H1 (cell line): ENCODE data around the gene FBXW8. TPM values are rescaled to one million over a fixed set of nuclear protein-coding genes. Genes with fewer than 3 reads are reported as not detected.

Source experiments
- CTCF ChIA-PET: fragments of 300-600 bp; sonication (Branson Sonifier 250); formaldehyde crosslinking; loops from one replicate; lab custom pipeline; 2021; ENCODE audit not compliant: partially characterized antibody; lab: Charles Lee
- POLR2A ChIA-PET: fragments of 300-600 bp; sonication (Branson Sonifier 250); formaldehyde crosslinking; loops from one replicate; lab custom pipeline; 2021; ENCODE audit warnings: inconsistent platforms; ENCODE audit not compliant: partially characterized antibody; lab: Charles Lee
- DNase-seq, 2 experiments: peaks; one replicate each; pipeline versions ENCODE4 v3.0.0 to v3.0.0-alpha.2; 2010 to 2022; ENCODE audit warnings: low spot score in 2 of 2, low read depth in 1 of 2, mixed read lengths in 1 of 2
- FAIRE-seq: peaks from 2 replicates; lab custom pipeline; 2011; peaks lifted over from hg19 to GRCh38; lab: Jason Lieb, UNC
- H2AFZ ChIP-seq: 2 replicates; pipeline ENCODE4 v1.8.1; 2012; ENCODE audit warnings: low read length, inconsistent platforms
- H2AK5ac ChIP-seq: 2 replicates; pipeline ENCODE4 v1.6.1; 2013; ENCODE audit warnings: low read depth, low read length
- H2BK120ac ChIP-seq: replicated peaks from 2 replicates; pipeline ENCODE3; 2013; ENCODE audit warnings: low read depth, low read length, inconsistent platforms
- H2BK12ac ChIP-seq: 2 replicates; pipeline ENCODE4 v1.6.1; 2013; ENCODE audit warnings: low read depth, low read length
- H2BK15ac ChIP-seq: 2 replicates; pipeline ENCODE4 v1.6.1; 2013; ENCODE audit warnings: low read length
- H2BK20ac ChIP-seq: 2 replicates; pipeline ENCODE4 v1.6.1; 2013; ENCODE audit warnings: low read length
- H2BK5ac ChIP-seq: 2 replicates; pipeline ENCODE4 v1.6.1; 2013; ENCODE audit warnings: low read depth, low read length
- H3K14ac ChIP-seq: 2 replicates; pipeline ENCODE4 v1.6.1; 2013; ENCODE audit warnings: inconsistent platforms; ENCODE audit not compliant: insufficient read length
- H3K18ac ChIP-seq: 2 replicates; pipeline ENCODE4 v1.6.1; 2013; ENCODE audit warnings: low read length; ENCODE audit errors: extremely low read depth
- H3K23ac ChIP-seq: 2 replicates; pipeline ENCODE4 v1.6.1; 2013; ENCODE audit warnings: inconsistent platforms; ENCODE audit not compliant: insufficient read length
- H3K23me2 ChIP-seq: 2 replicates; pipeline ENCODE4 v1.6.1; 2013; ENCODE audit warnings: low read depth, low read length
- H3K27ac ChIP-seq: 2 replicates; pipeline ENCODE4 v1.6.1; 2011; ENCODE audit warnings: low read depth, low read length, inconsistent platforms
- H3K27me3 ChIP-seq, 4 experiments: replicated peaks in 1 of 4; 1 replicate in 1 of 4; 2 replicates in 3 of 4; pipeline versions ENCODE4 v1.6.1 to v1.8.1; 2011 to 2013; ENCODE audit warnings: low read length in 3 of 4, mild to moderate bottlenecking in 3 of 4, inconsistent platforms in 2 of 4, mixed read lengths in 2 of 4, moderate library complexity in 1 of 4; ENCODE audit not compliant: control insufficient read depth in 3 of 4, insufficient read depth in 3 of 4; ENCODE audit errors: extremely low read depth in 1 of 4
- H3K36me3 ChIP-seq, 4 experiments: 2 replicates each; pipeline versions ENCODE4 v1.6.1 to v1.8.1; 2011 to 2013; ENCODE audit warnings: mild to moderate bottlenecking in 4 of 4, low read length in 3 of 4, moderate library complexity in 2 of 4, control low read depth in 1 of 4, inconsistent platforms in 1 of 4; ENCODE audit not compliant: insufficient read depth in 4 of 4, control insufficient read depth in 2 of 4
- H3K4ac ChIP-seq: replicated peaks from 2 replicates; pipeline ENCODE3; 2013; ENCODE audit warnings: low read length, low read depth, mixed read lengths, inconsistent platforms; ENCODE audit not compliant: insufficient read length
- H3K4me1 ChIP-seq, 4 experiments: replicated peaks in 1 of 4; 1 replicate in 1 of 4; 2 replicates in 3 of 4; pipeline versions ENCODE4 v1.6.1 to v1.8.1; 2011 to 2013; ENCODE audit warnings: low read length in 3 of 4, inconsistent platforms in 2 of 4, mixed read lengths in 1 of 4; ENCODE audit not compliant: insufficient read depth in 4 of 4, control insufficient read depth in 3 of 4
- H3K4me2 ChIP-seq, 2 experiments: 2 replicates each; pipeline versions ENCODE4 v1.6.1 to v1.8.1; 2011 to 2013; ENCODE audit warnings: low read depth in 2 of 2, low read length in 2 of 2, control low read depth in 1 of 2, inconsistent platforms in 1 of 2, mild to moderate bottlenecking in 1 of 2; ENCODE audit not compliant: insufficient read depth in 1 of 2
- H3K4me3 ChIP-seq, 4 experiments: fragments of 200-600, 300-600 bp in 1 of 4; sonication (generic), shearing (Covaris generic), sonication (Bioruptor Twin) in 1 of 4; 2 replicates each; pipeline versions ENCODE4 v1.5.1 to v1.8.1; 2011 to 2016; ENCODE audit warnings: low read length in 4 of 4, low read depth in 3 of 4, control low read depth in 2 of 4, inconsistent platforms in 2 of 4, mild to moderate bottlenecking in 2 of 4, mixed read lengths in 1 of 4, moderate library complexity in 1 of 4; ENCODE audit not compliant: insufficient read depth in 2 of 4; ENCODE audit errors: extremely low read depth in 1 of 4
- H3K56ac ChIP-seq: replicated peaks from 2 replicates; pipeline ENCODE3; 2013; ENCODE audit warnings: low read depth, mild to moderate bottlenecking, mixed read lengths, low read length, inconsistent platforms; ENCODE audit not compliant: insufficient read length
- H3K79me1 ChIP-seq: 2 replicates; pipeline ENCODE4 v1.6.1; 2013; ENCODE audit warnings: low read depth, low read length, control low read depth
- H3K79me2 ChIP-seq, 2 experiments: 2 replicates each; pipeline versions ENCODE4 v1.6.1 to v1.8.1; 2012 to 2013; ENCODE audit warnings: low read length in 2 of 2, mild to moderate bottlenecking in 2 of 2, inconsistent platforms in 1 of 2; ENCODE audit not compliant: insufficient read depth in 2 of 2, control insufficient read depth in 1 of 2
- H3K9ac ChIP-seq, 4 experiments: replicated peaks in 1 of 4; 1 replicate in 1 of 4; 2 replicates in 3 of 4; pipeline versions ENCODE4 v1.6.1 to v1.8.1; 2011 to 2013; ENCODE audit warnings: low read depth in 3 of 4, low read length in 3 of 4, control low read depth in 2 of 4, mild to moderate bottlenecking in 2 of 4, moderate library complexity in 2 of 4, inconsistent platforms in 1 of 4; ENCODE audit errors: extremely low read depth in 1 of 4
- H3K9me3 ChIP-seq, 2 experiments: 2 replicates each; pipeline versions ENCODE4 v1.6.1 to v1.8.1; 2012 to 2013; ENCODE audit warnings: mild to moderate bottlenecking in 2 of 2, moderate library complexity in 2 of 2, control low read depth in 1 of 2, inconsistent platforms in 1 of 2, low read depth in 1 of 2, low read length in 1 of 2, mixed read lengths in 1 of 2; ENCODE audit not compliant: insufficient read depth in 2 of 2
- H4K20me1 ChIP-seq, 2 experiments: replicated peaks in 1 of 2; 2 replicates each; pipeline versions ENCODE3 to v1.8.1; 2011 to 2013; ENCODE audit warnings: inconsistent platforms in 2 of 2, low read length in 2 of 2, mild to moderate bottlenecking in 1 of 2; ENCODE audit not compliant: insufficient read depth in 2 of 2, control insufficient read depth in 1 of 2
- H4K5ac ChIP-seq: 2 replicates; pipeline ENCODE4 v1.6.1; 2013; ENCODE audit warnings: low read length, low read depth, mixed read lengths, inconsistent platforms; ENCODE audit not compliant: insufficient read length
- H4K8ac ChIP-seq: 2 replicates; pipeline ENCODE4 v1.8.0; 2013; ENCODE audit warnings: mild to moderate bottlenecking, moderate library complexity, low read length, inconsistent platforms; ENCODE audit not compliant: insufficient read depth; ENCODE audit errors: extremely low read depth
- H4K91ac ChIP-seq: replicated peaks from 2 replicates; pipeline ENCODE3; 2013; ENCODE audit warnings: low read length, mixed read lengths, inconsistent platforms; ENCODE audit not compliant: insufficient read length
- BACH1 ChIP-seq: IDR thresholded peaks from 2 replicates; pipeline ENCODE4 v1.6.1; 2012; ENCODE audit warnings: low read length, improper control_type of control experiment
- BRCA1 ChIP-seq: IDR thresholded peaks from 2 replicates; pipeline ENCODE4 v1.6.1; 2012; ENCODE audit warnings: low read depth, low read length, improper control_type of control experiment
- CHD1 ChIP-seq: IDR thresholded peaks from 2 replicates; pipeline ENCODE4 v1.6.1; 2012; ENCODE audit warnings: low read depth, low read length, improper control_type of control experiment
- CHD2 ChIP-seq: IDR thresholded peaks from 2 replicates; pipeline ENCODE4 v1.6.1; 2012; ENCODE audit warnings: low read length, improper control_type of control experiment
- EZH2 ChIP-seq: fragments of 200-600 bp; sonication (generic); IDR thresholded peaks from 2 replicates; pipeline ENCODE4 v1.7.1; 2012; ENCODE audit warnings: low read depth, mild to moderate bottlenecking, moderate library complexity, low read length, inconsistent platforms; ENCODE audit not compliant: severe bottlenecking
- HDAC6 ChIP-seq: IDR thresholded peaks from one replicate; pipeline ENCODE4 v1.7.1; 2012; ENCODE audit warnings: low read depth, mild to moderate bottlenecking, inconsistent platforms, low read length, moderate library complexity
- NRF1 ChIP-seq: IDR thresholded peaks from 2 replicates; pipeline ENCODE4 v1.6.1; 2011; ENCODE audit warnings: mild to moderate bottlenecking, low read depth, low read length, improper control_type of control experiment
- POLR2AphosphoS5 ChIP-seq: IDR thresholded peaks from 2 replicates; pipeline ENCODE4 v1.6.1; 2011; ENCODE audit warnings: low read depth, low read length
- RBBP5 ChIP-seq: IDR thresholded peaks from 2 replicates; pipeline ENCODE4 v1.7.1; 2012; ENCODE audit warnings: low read depth, mild to moderate bottlenecking, inconsistent platforms, low read length, moderate library complexity, borderline replicate concordance
- RFX5 ChIP-seq: IDR thresholded peaks from 2 replicates; pipeline ENCODE4 v1.6.1; 2011; ENCODE audit warnings: low read depth, low read length, improper control_type of control experiment, borderline replicate concordance
- TAF1 ChIP-seq: IDR thresholded peaks from 2 replicates; pipeline ENCODE4 v1.6.1; 2011; ENCODE audit warnings: mild to moderate bottlenecking, low read depth, low read length
- WGBS, 2 experiments: shearing (Covaris generic) in 1 of 2; methylation state at CpG; one replicate each; pipeline versions ENCODE4 v1.1.6 to v1.1.7; 2013 to 2015; ENCODE audit warnings: low lambda C conversion rate in 2 of 2, mixed read lengths in 2 of 2, inconsistent platforms in 1 of 2, low coverage in 1 of 2, missing lambda C conversion rate in 1 of 2; ENCODE audit not compliant: insufficient replicate concordance in 2 of 2, insufficient coverage in 1 of 2, insufficient read length in 1 of 2; ENCODE audit errors: extremely low coverage in 1 of 2, missing lambda C conversion rate in 1 of 2; 5-methylcytosine and 5-hydroxymethylcytosine counted together
- polyA plus RNA-seq, 7 experiments: library from polyadenylated mRNA; depleted of rRNA in 3 of 7; stranded (reverse) in 5 of 7; unstranded in 2 of 7; fragments of >200 nt in 5 of 7; fragments of 200-250 nt in 2 of 7; gene quantifications; 1 replicate in 5 of 7; 2 replicates in 1 of 7; 4 replicates in 1 of 7; pipeline versions ENCODE4 v1.2.1 to v1.2.3, GENCODE V29; 2011 to 2013; ENCODE audit warnings: missing spikeins in 2 of 7, mixed read lengths in 2 of 7
- total RNA-seq: library from RNA; stranded (reverse); fragmentation: NEBNext Ultra II Directional; extraction: Animal tissue kit (Norgen Biotek cat#: 25700); gene quantifications from 2 replicates; pipeline ENCODE4 v1.2.1, GENCODE V29; 2021
- TF ChIP-seq, protein P1 (sequence below): IDR thresholded peaks from 2 replicates; pipeline ENCODE4 v1.6.1; 2012; ENCODE audit warnings: inconsistent platforms

FBXW8 gene
- total and polyA plus RNA-seq, 2 of the 8 experiments (the other 6 are each of a cell fraction or from before 2014, with no cell fraction given), result 15.8 to 16.0 TPM

DNA sequence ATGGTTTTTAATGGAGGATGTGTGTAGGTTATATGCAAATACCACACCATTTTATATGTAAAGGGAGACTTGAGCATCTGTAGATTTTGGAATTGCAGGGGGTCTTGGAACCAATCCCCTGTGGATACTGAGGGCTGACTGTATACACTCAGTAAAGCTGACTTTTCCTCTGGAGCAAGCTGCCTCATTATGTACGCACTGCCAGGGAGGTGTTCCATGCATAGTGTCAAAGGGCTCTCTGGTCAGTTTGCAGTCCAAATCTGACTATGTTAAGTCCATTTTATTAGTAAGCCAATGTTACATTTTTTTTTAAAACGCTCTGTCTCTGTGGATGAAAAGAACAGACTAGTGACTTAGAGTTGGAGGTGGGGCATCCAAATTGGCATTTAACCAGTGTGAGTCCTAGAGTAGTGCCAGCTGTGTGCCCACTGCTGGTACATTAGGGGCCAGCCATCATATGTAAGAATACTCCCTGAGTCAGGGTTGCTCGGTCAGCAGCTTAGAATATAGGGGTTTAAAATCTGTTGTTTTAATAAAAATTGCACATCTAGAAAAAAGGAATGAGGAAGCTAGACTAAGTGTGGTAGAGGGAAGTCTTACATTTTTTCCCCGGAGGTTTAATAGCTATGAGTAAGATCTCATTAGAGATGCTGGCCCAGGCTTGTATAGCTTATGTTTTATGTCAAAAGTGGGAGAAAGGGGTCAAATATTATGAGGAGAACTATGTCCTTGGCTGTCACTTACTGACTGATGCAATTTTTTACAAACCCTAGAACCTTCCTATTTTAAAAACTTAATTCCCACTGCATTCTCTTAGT is 101.4 kb downstream of the FBXW8 start:
- ChIA-PET POLR2A (interaction anchor here (0.6 to 3.7 kb wide), 3 partner anchors 11 to 124 kb away, joined by 3 to 11 read pairs (median 3); no protein-coding TSS in a partner anchor), CTCF (interaction anchor here (0.9 to 1.5 kb wide), 5 partner anchors 32 to 355 kb away, joined by 3 to 4 read pairs (median 3); no protein-coding TSS in a partner anchor)
- DNase-seq, result no peak
- H4K91ac ChIP-seq, result no peak overlapping the region
- 88% methylated on average over 4 of the region's 4 CpGs; no CpG with 5 or more reads in 1 of the 2 experiments for WGBS, 2 experiments
- no peak overlapping the region for H2AFZ ChIP-seq
- peaks cover 0 to 7% of the 10 kb centered on the region in 2 experiments; a peak in 1 of 4 replicates for H3K9me3 ChIP-seq
- H3K56ac ChIP-seq, result no peak overlapping the region
- H2AK5ac ChIP-seq, result no peak overlapping the region
- no peak overlapping the region for H2BK12ac ChIP-seq
- H3K4me1 ChIP-seq, result peaks cover 4 to 24% (median 15%) of the 10 kb centered on the region in 4 experiments
- H2BK20ac ChIP-seq, result no peak overlapping the region
- no peak for FAIRE-seq
- H4K5ac ChIP-seq, result no peak overlapping the region
- no peak overlapping the region for H3K23ac ChIP-seq
- no peak overlapping the region for H3K27ac ChIP-seq
- no peak overlapping the region for H4K8ac ChIP-seq
- H3K27me3 ChIP-seq, result no peaks in the 10 kb centered on the region
- H2BK120ac ChIP-seq, result no peak overlapping the region
- no peaks in the 10 kb centered on the region; the same call in 1 of the 2 replicates for H3K23me2 ChIP-seq
- H3K9ac ChIP-seq, result peak overlapping the region in 1 of 4 experiments; percentile 47; a peak in 1 of 7 replicates
- H4K20me1 ChIP-seq, result no peaks in the 10 kb centered on the region
- no peak overlapping the region for H3K4ac ChIP-seq
- no peak overlapping the region for H2BK5ac ChIP-seq
- H3K36me3 ChIP-seq, result peaks cover 0 to 11% (median 4%) of the 10 kb centered on the region in 4 experiments; a peak in 3 of 8 replicates
- no peaks in the 10 kb centered on the region for H3K79me2 ChIP-seq
- peak overlapping the region in 1 of 2 experiments; percentile 12; a peak in 1 of 4 replicates for H3K4me2 ChIP-seq
- no peaks in the 10 kb centered on the region for H3K79me1 ChIP-seq
- no peak overlapping the region for H2BK15ac ChIP-seq
- no peak overlapping the region for H3K18ac ChIP-seq
- no peak overlapping the region for H3K14ac ChIP-seq
- no peak overlapping the region for H3K4me3 ChIP-seq
- TF ChIP-seq RBBP5 (no peak), BRCA1 (no peak), TAF1 (no peak), NRF1 (no peak), CHD1 (no peak), BACH1 (no peak), POLR2AphosphoS5 (no peak), HDAC6 (no peak), EZH2 (no peak), CHD2 (no peak), RFX5 (no peak)
- TF ChIP-seq, protein P1, sequence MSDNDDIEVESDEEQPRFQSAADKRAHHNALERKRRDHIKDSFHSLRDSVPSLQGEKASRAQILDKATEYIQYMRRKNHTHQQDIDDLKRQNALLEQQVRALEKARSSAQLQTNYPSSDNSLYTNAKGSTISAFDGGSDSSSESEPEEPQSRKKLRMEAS, result no peak
